ENCODE measurements around the gene WFDC1. TPM values are rescaled to one million over a fixed set of nuclear protein-coding genes. Genes with fewer than 3 reads are reported as not detected.

WFDC1 gene
- total RNA-seq, 2 donors from 2014 or later = 0.78 to 2.3 TPM

GRCh38 chr16:84315422-84315821, 20.7 kb downstream of the WFDC1 start:
- no peak overlapping the region for H3K27ac ChIP-seq
- intact Hi-C loops (cut with DNase I) = no loop called here
- DNase-seq (no peak), ATAC-seq (no peak)
- no peaks in the 10 kb centered on the region for H3K4me1 ChIP-seq
- no peaks in the 10 kb centered on the region for H3K36me3 ChIP-seq (replicated peaks in 1 of 2; ENCODE audit: insufficient read depth in 1 of 2, low read depth in 2 of 2)
- peaks cover 0 to 11% of the 10 kb centered on the region in 2 donors for H3K27me3 ChIP-seq
- H3K4me3 ChIP-seq = no peak overlapping the region
- TF ChIP-seq CTCF (IDR thresholded peaks at IDR 0.05) = no peak
- no peak for TF ChIP-seq POLR2A (IDR thresholded peaks at IDR 0.05)
- peaks cover 0 to 6% (median 0%) of the 10 kb centered on the region in 3 donors for H3K9me3 ChIP-seq
- 45 to 61% methylated on average over 5 of the region's 5 CpGs for WGBS, 2 donors

GRCh38 chr16:84318091-84318975, 23.7 kb downstream of the WFDC1 start:
- WGBS, 2 donors = 79 to 82% methylated on average over 19 of the region's 19 CpGs
- TF ChIP-seq CTCF (IDR thresholded peaks at IDR 0.05) = no peak
- no peak for TF ChIP-seq POLR2A (IDR thresholded peaks at IDR 0.05)
- H3K27ac ChIP-seq = no peak overlapping the region
- H3K4me1 ChIP-seq = no peaks in the 10 kb centered on the region
- H3K9me3 ChIP-seq = peaks cover 0 to 6% (median 0%) of the 10 kb centered on the region in 3 donors
- intact Hi-C loops (cut with DNase I) = no loop called here
- no peak for ATAC-seq
- H3K36me3 ChIP-seq (replicated peaks in 1 of 2; ENCODE audit: insufficient read depth in 1 of 2, low read depth in 2 of 2) = no peaks in the 10 kb centered on the region
- no peak for DNase-seq
- H3K27me3 ChIP-seq = peaks cover 0 to under 1% of the 10 kb centered on the region in 2 donors
- H3K4me3 ChIP-seq = no peak overlapping the region

- ATAC-seq (no peak), DNase-seq (no peak)
Observed at GRCh38 chr16:84319146-84319760, 24.6 kb downstream of the WFDC1 start.

GRCh38 chr16:84320511-84320910, 25.8 kb downstream of the WFDC1 start:
- Histone ChIP-seq H3K9me3 (peaks cover 0 to 6% (median 0%) of the 10 kb centered on the region in 3 donors), H3K27ac (no peak overlapping the region), H3K4me1 (no peaks in the 10 kb centered on the region), H3K4me3 (no peak overlapping the region), H3K27me3 (no peaks in the 10 kb centered on the region), H3K36me3 (replicated peaks in 1 of 2; ENCODE audit: insufficient read depth in 1 of 2, low read depth in 2 of 2) (no peaks in the 10 kb centered on the region)
- TF ChIP-seq CTCF (IDR thresholded peaks at IDR 0.05) (no peak), POLR2A (IDR thresholded peaks at IDR 0.05) (no peak)
- ATAC-seq (no peak), DNase-seq (no peak)
- 50 to 53% methylated on average over 5 of the region's 5 CpGs for WGBS, 2 donors
- intact Hi-C loops (cut with DNase I) = no loop called here

More at GRCh38 chr16:84319146-84319760, 24.6 kb downstream of the WFDC1 start:
- TF ChIP-seq CTCF (IDR thresholded peaks at IDR 0.05) (no peak), POLR2A (IDR thresholded peaks at IDR 0.05) (no peak)
- H3K4me3 ChIP-seq = no peak overlapping the region
- H3K36me3 ChIP-seq (replicated peaks in 1 of 2; ENCODE audit: insufficient read depth in 1 of 2, low read depth in 2 of 2) = no peaks in the 10 kb centered on the region
- H3K4me1 ChIP-seq = no peaks in the 10 kb centered on the region
- WGBS, 2 donors = 83 to 88% methylated on average over 5 to 24 of the region's 24 CpGs
- H3K27ac ChIP-seq = no peak overlapping the region
- intact Hi-C loops (cut with DNase I) = no loop called here
- no peaks in the 10 kb centered on the region for H3K27me3 ChIP-seq
- peaks cover 0 to 6% (median 0%) of the 10 kb centered on the region in 3 donors for H3K9me3 ChIP-seq
